WTC11 (cell line): ENCODE measurements around the gene AQP9. TPM values are rescaled to one million over a fixed set of nuclear protein-coding genes. Genes with fewer than 3 reads are reported as not detected.

Experiments
- ATAC-seq: fragments of 200-7000 bp; cut with Tn5 transposase; 2 replicates; pipeline ENCODE4 v1.10.0; 2021; ENCODE audit warnings: mild to moderate bottlenecking, moderate library complexity
- CTCF ChIA-PET: fragments of 300-600 bp; sonication (Branson Sonifier 250); formaldehyde crosslinking; loops from one replicate; lab custom pipeline; 2021; ENCODE audit warnings: antibody characterized with exemption; lab: Charles Lee
- POLR2A ChIA-PET: fragments of 350-600 bp; sonication (Branson Sonifier 250); formaldehyde crosslinking; loops from one replicate; lab custom pipeline; 2021; ENCODE audit warnings: antibody characterized with exemption; lab: Charles Lee
- DNase-seq: peaks from one replicate; pipeline ENCODE4 v3.0.0; 2021; ENCODE audit warnings: low spot score
- H3K27ac Mint-ChIP-seq: 2 replicates; pipeline ENCODE4 v1.8.0; 2021; ENCODE audit warnings: mixed read lengths
- H3K27me3 Mint-ChIP-seq: 2 replicates; pipeline ENCODE4 v1.8.0; 2021; ENCODE audit warnings: low read depth, mild to moderate bottlenecking, moderate library complexity, mixed read lengths
- H3K36me3 Mint-ChIP-seq: 2 replicates; pipeline ENCODE4 v1.8.0; 2021; ENCODE audit warnings: mixed read lengths
- H3K4me1 Mint-ChIP-seq: 2 replicates; pipeline ENCODE4 v1.8.0; 2022; ENCODE audit warnings: mixed read lengths
- H3K4me3 Mint-ChIP-seq: 2 replicates; pipeline ENCODE4 v1.8.0; 2021; ENCODE audit warnings: mild to moderate bottlenecking, moderate library complexity, mixed read lengths
- H3K9me3 Mint-ChIP-seq: 2 replicates; pipeline ENCODE4 v1.8.0; 2021; ENCODE audit warnings: mixed read lengths
- ATF6 ChIP-seq: sonication (generic); formaldehyde crosslinking; IDR thresholded peaks from 2 replicates; pipeline ENCODE4 v1.8.1; 2023; ENCODE audit warnings: mild to moderate bottlenecking, missing genetic modification reagents
- E2F4 ChIP-seq: sonication (generic); formaldehyde crosslinking; IDR thresholded peaks from 2 replicates; pipeline ENCODE4 v1.8.1; 2022; ENCODE audit warnings: low read depth, mild to moderate bottlenecking, moderate library complexity, missing genetic modification reagents, borderline replicate concordance
- ELF4 ChIP-seq: sonication (generic); formaldehyde crosslinking; IDR thresholded peaks from 2 replicates; pipeline ENCODE4 v1.8.1; 2022; ENCODE audit warnings: low read depth, mild to moderate bottlenecking, moderate library complexity, missing genetic modification reagents
- ESRRA ChIP-seq: sonication (generic); formaldehyde crosslinking; IDR thresholded peaks from 2 replicates; pipeline ENCODE4 v1.8.1; 2022; ENCODE audit warnings: mild to moderate bottlenecking, missing genetic modification reagents, borderline replicate concordance
- GABPB1 ChIP-seq: sonication (generic); formaldehyde crosslinking; IDR thresholded peaks from 2 replicates; pipeline ENCODE4 v1.8.1; 2023; ENCODE audit warnings: mild to moderate bottlenecking, missing genetic modification reagents
- GTF2I ChIP-seq: fragments of 250-450 bp; sonication (Bioruptor Pico); conservative IDR thresholded peaks from 2 replicates; pipeline ENCODE4 v1.4.0; 2021; ENCODE audit warnings: mild to moderate bottlenecking
- JUN ChIP-seq: sonication (generic); formaldehyde crosslinking; IDR thresholded peaks from 2 replicates; pipeline ENCODE4 v1.8.0; 2023; ENCODE audit warnings: mild to moderate bottlenecking, missing genetic modification reagents
- NFATC4 ChIP-seq: fragments of 250-450 bp; sonication (Bioruptor Pico); IDR thresholded peaks from 2 replicates; pipeline ENCODE4 v1.9.0; 2021; ENCODE audit warnings: mild to moderate bottlenecking
- NFE2L1 ChIP-seq: sonication (generic); formaldehyde crosslinking; IDR thresholded peaks from 2 replicates; pipeline ENCODE4 v1.8.1; 2023; ENCODE audit warnings: missing genetic modification reagents
- NR2C2 ChIP-seq: sonication (generic); formaldehyde crosslinking; IDR thresholded peaks from 2 replicates; pipeline ENCODE4 v1.8.0; 2022; ENCODE audit warnings: mild to moderate bottlenecking, missing genetic modification reagents
- PRDM15 ChIP-seq: sonication (generic); formaldehyde crosslinking; IDR thresholded peaks from 2 replicates; pipeline ENCODE4 v1.8.0; 2022; ENCODE audit warnings: missing genetic modification reagents
- SP1 ChIP-seq: sonication (generic); formaldehyde crosslinking; conservative IDR thresholded peaks from 2 replicates; pipeline ENCODE4 v1.8.1; 2022; ENCODE audit warnings: missing genetic modification reagents
- TEAD1 ChIP-seq: sonication (generic); formaldehyde crosslinking; IDR thresholded peaks from 2 replicates; pipeline ENCODE4 v1.8.0; 2022; ENCODE audit warnings: mild to moderate bottlenecking, missing genetic modification reagents
- ZBTB21 ChIP-seq: sonication (generic); formaldehyde crosslinking; IDR thresholded peaks from 2 replicates; pipeline ENCODE4 v1.8.1; 2023; ENCODE audit warnings: mild to moderate bottlenecking, missing genetic modification reagents, borderline replicate concordance
- ZNF121 ChIP-seq: sonication (generic); formaldehyde crosslinking; IDR thresholded peaks from 2 replicates; pipeline ENCODE4 v1.8.0; 2023; ENCODE audit warnings: missing genetic modification reagents
- ZNF281 ChIP-seq: sonication (generic); formaldehyde crosslinking; IDR thresholded peaks from 2 replicates; pipeline ENCODE4 v1.8.0; 2023; ENCODE audit warnings: mild to moderate bottlenecking, missing genetic modification reagents
- ZNF416 ChIP-seq: fragments of 250-450 bp; sonication (Bioruptor Pico); IDR thresholded peaks from 2 replicates; pipeline ENCODE4 v1.9.0; 2021; ENCODE audit warnings: mild to moderate bottlenecking, inconsistent platforms
- total RNA-seq: library from RNA; stranded (reverse); gene quantifications from 3 replicates; pipeline ENCODE4 v1.2.3, GENCODE V29; 2021
- TF ChIP-seq, protein P1 (sequence below): fragments of 250-450 bp; sonication (Bioruptor Pico); IDR thresholded peaks from 2 replicates; pipeline ENCODE4 v1.9.0; 2021; ENCODE audit warnings: moderate library complexity, mild to moderate bottlenecking, inconsistent platforms, borderline replicate concordance
- TF ChIP-seq, protein P2 (sequence below): sonication (generic); formaldehyde crosslinking; conservative IDR thresholded peaks from 2 replicates; pipeline ENCODE4 v1.8.1; 2023; ENCODE audit warnings: mild to moderate bottlenecking, low read depth, missing genetic modification reagents, moderate library complexity

AQP9 gene
- total RNA-seq, 1 experiment from 2014 or later = 0.07 TPM

- TF ChIP-seq TEAD1 (CRISPR knock-in tag) (no peak), ELF4 (CRISPR knock-in tag) (no peak), ESRRA (CRISPR knock-in tag) (no peak), ATF6 (CRISPR knock-in tag) (no peak)
Measured at GRCh38 chr15:58114388-58114787, 23.8 kb upstream of the AQP9 start (continued).

- no peaks in the 10 kb centered on the region for H3K36me3 Mint-ChIP-seq
- DNase-seq = no peak
- CTCF ChIA-PET = no interaction called here
- ATAC-seq = no peak
- no peaks in the 10 kb centered on the region for H3K27me3 Mint-ChIP-seq
- TF ChIP-seq NR2C2 (no peak), GTF2I (no peak)
- TF ChIP-seq, protein P1, sequence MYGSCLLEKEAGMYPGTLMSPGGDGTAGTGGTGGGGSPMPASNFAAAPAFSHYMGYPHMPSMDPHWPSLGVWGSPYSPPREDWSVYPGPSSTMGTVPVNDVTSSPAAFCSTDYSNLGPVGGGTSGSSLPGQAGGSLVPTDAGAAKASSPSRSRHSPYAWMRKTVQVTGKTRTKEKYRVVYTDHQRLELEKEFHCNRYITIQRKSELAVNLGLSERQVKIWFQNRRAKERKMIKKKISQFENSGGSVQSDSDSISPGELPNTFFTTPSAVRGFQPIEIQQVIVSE (CRISPR knock-in tag) = no peak
- TF ChIP-seq, all 79 proteins: peak for 0
- Mint-ChIP-seq H3K4me3 (no peak overlapping the region), H3K27ac (no peak overlapping the region), H3K4me1 (peaks cover 13% of the 10 kb centered on the region), H3K9me3 (no peaks in the 10 kb centered on the region)
- POLR2A ChIA-PET = no interaction called here
Measured at GRCh38 chr15:58114812-58115211, 23.4 kb upstream of the AQP9 start.

DNA sequence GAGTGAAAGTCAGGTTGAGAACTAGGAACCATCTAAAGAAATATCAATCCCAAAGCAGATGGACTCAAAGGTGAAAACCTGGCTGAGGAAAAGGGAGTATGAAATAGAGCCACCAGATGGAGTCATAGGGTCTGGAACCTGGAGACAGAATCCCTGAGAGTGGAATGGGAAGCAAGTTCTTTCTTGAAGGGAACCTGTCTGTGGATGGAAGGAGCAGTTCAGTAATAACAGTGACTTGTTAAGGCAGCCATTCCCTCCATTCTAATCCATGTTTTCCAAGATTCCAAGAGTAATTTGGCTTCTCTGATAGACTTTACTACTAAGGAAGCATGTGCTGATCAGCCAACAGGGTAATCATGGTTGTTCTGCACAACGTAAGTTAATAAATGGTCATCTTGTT is 22.5 kb upstream of the AQP9 start:
- ChIA-PET CTCF (no interaction called here), POLR2A (no interaction called here)
- ATAC-seq = peak; percentile 39
- Mint-ChIP-seq H3K4me1 (peaks cover 13% of the 10 kb centered on the region), H3K27ac (no peak overlapping the region), H3K27me3 (no peaks in the 10 kb centered on the region), H3K36me3 (no peaks in the 10 kb centered on the region), H3K4me3 (no peak overlapping the region), H3K9me3 (no peaks in the 10 kb centered on the region)
- TF ChIP-seq ZNF416 (CRISPR knock-in tag) = no peak
- peak; percentile 72 for TF ChIP-seq PRDM15 (CRISPR knock-in tag)
- DNase-seq = no peak

DNA sequence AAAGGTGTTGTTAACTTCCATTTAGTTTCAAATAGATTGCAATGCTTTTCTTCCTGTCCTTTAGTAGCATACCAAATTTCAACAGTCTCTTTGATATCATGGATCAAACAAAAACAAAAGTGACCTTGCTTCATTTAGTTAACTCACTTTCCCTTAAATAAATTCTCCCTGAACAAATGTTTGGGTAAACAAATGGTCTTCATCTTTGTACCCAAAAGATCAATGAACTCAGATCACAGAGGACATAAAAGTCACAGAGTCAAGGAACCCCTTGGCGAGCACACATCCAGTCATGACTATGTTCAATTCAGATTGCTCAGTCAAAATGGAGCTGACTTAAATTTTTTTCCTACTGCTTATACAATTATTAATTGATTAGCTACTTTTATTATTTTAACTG is 20.6 kb upstream of the AQP9 start:
- ATAC-seq = no peak
- no peak overlapping the region for H3K4me3 Mint-ChIP-seq
- ChIA-PET CTCF (no interaction called here), POLR2A (no interaction called here)
- DNase-seq = no peak
- no peak overlapping the region for H3K27ac Mint-ChIP-seq
- H3K4me1 Mint-ChIP-seq = peaks cover 11% of the 10 kb centered on the region
- peaks cover 4% of the 10 kb centered on the region; the same call in 1 of the 2 replicates for H3K9me3 Mint-ChIP-seq
- H3K36me3 Mint-ChIP-seq = no peaks in the 10 kb centered on the region
- H3K27me3 Mint-ChIP-seq = no peaks in the 10 kb centered on the region
- TF ChIP-seq ZBTB21 (CRISPR knock-in tag) = no peak
- TF ChIP-seq E2F4 (CRISPR knock-in tag) = no peak
- no peak for TF ChIP-seq JUN
- no peak for TF ChIP-seq SP1 (CRISPR knock-in tag)
- no peak for TF ChIP-seq ZNF121
- TF ChIP-seq ZNF281 (CRISPR knock-in tag) = no peak
- TF ChIP-seq, protein P2, sequence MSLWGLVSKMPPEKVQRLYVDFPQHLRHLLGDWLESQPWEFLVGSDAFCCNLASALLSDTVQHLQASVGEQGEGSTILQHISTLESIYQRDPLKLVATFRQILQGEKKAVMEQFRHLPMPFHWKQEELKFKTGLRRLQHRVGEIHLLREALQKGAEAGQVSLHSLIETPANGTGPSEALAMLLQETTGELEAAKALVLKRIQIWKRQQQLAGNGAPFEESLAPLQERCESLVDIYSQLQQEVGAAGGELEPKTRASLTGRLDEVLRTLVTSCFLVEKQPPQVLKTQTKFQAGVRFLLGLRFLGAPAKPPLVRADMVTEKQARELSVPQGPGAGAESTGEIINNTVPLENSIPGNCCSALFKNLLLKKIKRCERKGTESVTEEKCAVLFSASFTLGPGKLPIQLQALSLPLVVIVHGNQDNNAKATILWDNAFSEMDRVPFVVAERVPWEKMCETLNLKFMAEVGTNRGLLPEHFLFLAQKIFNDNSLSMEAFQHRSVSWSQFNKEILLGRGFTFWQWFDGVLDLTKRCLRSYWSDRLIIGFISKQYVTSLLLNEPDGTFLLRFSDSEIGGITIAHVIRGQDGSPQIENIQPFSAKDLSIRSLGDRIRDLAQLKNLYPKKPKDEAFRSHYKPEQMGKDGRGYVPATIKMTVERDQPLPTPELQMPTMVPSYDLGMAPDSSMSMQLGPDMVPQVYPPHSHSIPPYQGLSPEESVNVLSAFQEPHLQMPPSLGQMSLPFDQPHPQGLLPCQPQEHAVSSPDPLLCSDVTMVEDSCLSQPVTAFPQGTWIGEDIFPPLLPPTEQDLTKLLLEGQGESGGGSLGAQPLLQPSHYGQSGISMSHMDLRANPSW (CRISPR knock-in tag) = no peak
- no peak for TF ChIP-seq NFE2L1 (CRISPR knock-in tag)
- TF ChIP-seq GABPB1 (CRISPR knock-in tag) = no peak
- TF ChIP-seq NFATC4 (CRISPR knock-in tag) = no peak
